Trophoblast cell (in vitro differentiated cells and primary cell): ENCODE results near the gene CEP89.
"Not testable (repeated sequence)": the region's sequence is repeated elsewhere in the genome, so short reads cannot be mapped to it uniquely, and the experiment has no call there.

Experiments
- DNase-seq, 2 donors: peaks; one replicate each; pipeline ENCODE4 v3.0.0-alpha.2; 2016
- H2AFZ ChIP-seq: 2 replicates; pipeline ENCODE4 v1.6.1; 2013; ENCODE audit warnings: low read length, moderate library complexity, mild to moderate bottlenecking; ENCODE audit not compliant: insufficient read depth, poor library complexity
- H2AK5ac ChIP-seq: 2 replicates; pipeline ENCODE4 v1.6.1; 2013; ENCODE audit warnings: mild to moderate bottlenecking, low read length
- H2BK120ac ChIP-seq: 2 replicates; pipeline ENCODE4 v1.6.1; 2013; ENCODE audit warnings: low read length, mild to moderate bottlenecking, moderate library complexity; ENCODE audit not compliant: insufficient read depth, poor library complexity
- H2BK12ac ChIP-seq: 2 replicates; pipeline ENCODE4 v1.6.1; 2013; ENCODE audit warnings: mild to moderate bottlenecking, low read length, moderate library complexity
- H2BK5ac ChIP-seq: 2 replicates; pipeline ENCODE4 v1.6.1; 2013; ENCODE audit warnings: low read length, low read depth, moderate library complexity, mild to moderate bottlenecking; ENCODE audit not compliant: poor library complexity
- H3K14ac ChIP-seq: 2 replicates; pipeline ENCODE4 v1.6.1; 2013; ENCODE audit warnings: mild to moderate bottlenecking, low read length
- H3K18ac ChIP-seq: 2 replicates; pipeline ENCODE4 v1.6.1; 2013; ENCODE audit warnings: mild to moderate bottlenecking, low read length
- H3K23ac ChIP-seq: 2 replicates; pipeline ENCODE4 v1.6.1; 2013; ENCODE audit warnings: low read length
- H3K27ac ChIP-seq: 2 replicates; pipeline ENCODE4 v1.5.1; 2013; ENCODE audit warnings: low read depth, mild to moderate bottlenecking, inconsistent platforms, low read length, moderate library complexity
- H3K27me3 ChIP-seq: 2 replicates; pipeline ENCODE4 v1.6.1; 2013; ENCODE audit warnings: inconsistent platforms, mild to moderate bottlenecking, low read length, moderate library complexity; ENCODE audit not compliant: insufficient read depth
- H3K36me3 ChIP-seq, 2 experiments: 1 replicate in 1 of 2; 2 replicates in 1 of 2; pipeline ENCODE4 v1.6.1; 2013; ENCODE audit warnings: low read length in 2 of 2, mild to moderate bottlenecking in 2 of 2, moderate library complexity in 1 of 2; ENCODE audit not compliant: insufficient read depth in 2 of 2, control insufficient read depth in 1 of 2
- H3K4ac ChIP-seq: 2 replicates; pipeline ENCODE4 v1.6.1; 2013; ENCODE audit warnings: low read depth, mild to moderate bottlenecking, low read length, moderate library complexity
- H3K4me1 ChIP-seq, 2 experiments: 1 replicate in 1 of 2; 2 replicates in 1 of 2; pipeline ENCODE4 v1.6.1; 2013; ENCODE audit warnings: low read length in 2 of 2, mild to moderate bottlenecking in 2 of 2, moderate library complexity in 1 of 2; ENCODE audit not compliant: insufficient read depth in 2 of 2, control insufficient read depth in 1 of 2
- H3K4me2 ChIP-seq: 2 replicates; pipeline ENCODE4 v1.6.1; 2013; ENCODE audit warnings: inconsistent platforms, mild to moderate bottlenecking, low read length, moderate library complexity
- H3K4me3 ChIP-seq: 2 replicates; pipeline ENCODE4 v1.5.1; 2013; ENCODE audit warnings: mild to moderate bottlenecking, low read depth, low read length, inconsistent platforms
- H3K79me1 ChIP-seq: one replicate; pipeline ENCODE4 v1.6.1; 2013; ENCODE audit warnings: low read length
- H3K79me2 ChIP-seq: 2 replicates; pipeline ENCODE4 v1.6.1; 2013; ENCODE audit warnings: low read length, mild to moderate bottlenecking; ENCODE audit not compliant: control insufficient read depth, insufficient read depth, poor library complexity
- H3K9ac ChIP-seq: 2 replicates; pipeline ENCODE4 v1.6.1; 2013; ENCODE audit warnings: mild to moderate bottlenecking, low read length
- H3K9me3 ChIP-seq: 2 replicates; pipeline ENCODE4 v1.6.1; 2013; ENCODE audit warnings: low read depth, mild to moderate bottlenecking, control low read depth, inconsistent platforms, low read length; ENCODE audit not compliant: insufficient read depth
- H4K12ac ChIP-seq: 2 replicates; pipeline ENCODE4 v1.6.1; 2013; ENCODE audit warnings: low read depth, mild to moderate bottlenecking, low read length, moderate library complexity
- H4K8ac ChIP-seq: 2 replicates; pipeline ENCODE4 v1.6.1; 2013; ENCODE audit warnings: low read depth, mild to moderate bottlenecking, low read length, moderate library complexity
- H4K91ac ChIP-seq: one replicate; pipeline ENCODE4 v1.6.1; 2013; ENCODE audit warnings: low read depth, mild to moderate bottlenecking, low read length, moderate library complexity
- WGBS: extraction: QIAGEN DNeasy Blood & Tissue Kit; methylation state at CpG from one replicate; pipeline ENCODE4 v1.1.7; 2013; ENCODE audit warnings: missing lambda C conversion rate; ENCODE audit not compliant: insufficient read length, insufficient coverage; ENCODE audit errors: extremely low coverage; 5-methylcytosine and 5-hydroxymethylcytosine counted together

CEP89 gene

DNA sequence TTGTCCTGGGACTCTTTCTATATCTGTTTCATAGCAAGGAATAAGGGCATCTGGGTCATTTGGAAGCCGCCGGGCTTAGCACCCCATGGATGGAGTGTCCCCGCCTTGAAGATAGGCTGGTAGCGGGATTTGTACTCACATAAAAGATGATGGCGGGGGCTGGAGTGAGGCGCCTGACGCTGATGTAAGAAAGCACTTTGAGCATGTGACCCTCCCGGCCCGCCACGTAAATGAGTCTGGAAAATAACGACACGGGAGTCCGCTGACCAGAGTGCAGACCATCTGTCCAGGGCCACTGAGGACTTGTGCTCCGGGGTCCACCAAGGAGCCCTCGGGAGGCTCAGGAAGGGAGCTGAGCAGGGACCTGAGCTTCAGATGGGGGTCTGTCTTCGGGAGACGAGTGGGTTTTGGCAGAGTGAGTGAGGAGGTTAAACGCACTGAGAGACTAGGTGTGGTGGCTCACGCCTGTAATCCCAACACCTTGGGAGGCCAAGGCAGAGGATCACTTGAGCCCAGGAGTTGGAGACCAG is 128.0 kb downstream of the CEP89 start:
- no peak overlapping the region for H4K12ac ChIP-seq

DNA sequence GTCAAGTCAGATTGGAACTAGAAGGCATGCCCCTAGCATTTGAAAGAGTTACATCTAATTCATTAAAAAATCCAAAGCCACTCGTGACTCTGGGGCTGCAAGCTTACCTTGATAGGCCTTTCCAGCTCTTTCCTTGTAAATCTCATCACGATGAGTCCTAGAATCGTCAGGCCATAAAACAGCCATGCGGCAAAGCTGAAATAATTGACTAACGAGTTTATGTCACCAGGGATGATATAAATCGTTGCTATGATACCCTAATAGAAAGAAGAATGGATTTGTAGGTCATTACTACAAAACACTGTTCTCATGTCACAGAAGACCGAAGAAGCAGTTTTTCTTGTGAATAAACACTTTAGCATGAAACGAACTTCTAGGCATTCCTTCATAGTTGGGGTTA is 129.7 kb downstream of the CEP89 start:
- H2AK5ac ChIP-seq: no peak overlapping the region
- no peak overlapping the region for H2AFZ ChIP-seq
- no peak overlapping the region for H3K4me3 ChIP-seq
- no peak overlapping the region for H4K12ac ChIP-seq
- no peak overlapping the region for H2BK12ac ChIP-seq
- no peaks in the 10 kb centered on the region for H3K79me2 ChIP-seq
- no peak overlapping the region for H2BK5ac ChIP-seq
- no peaks in the 10 kb centered on the region for H3K4me1 ChIP-seq
- no peak overlapping the region for H3K4ac ChIP-seq
- no peaks in the 10 kb centered on the region for H3K9me3 ChIP-seq
- no peak overlapping the region for H4K91ac ChIP-seq
- no CpG with 5 or more reads among the region's 8 CpGs for WGBS
- H3K36me3 ChIP-seq: no peaks in the 10 kb centered on the region
- no peak overlapping the region for H3K4me2 ChIP-seq
- H3K27ac ChIP-seq: no peak overlapping the region
- H3K18ac ChIP-seq: no peak overlapping the region
- no peak overlapping the region for H4K8ac ChIP-seq
- no peaks in the 10 kb centered on the region for H3K27me3 ChIP-seq
- no peak overlapping the region for H3K14ac ChIP-seq
- no peak for DNase-seq
- no peak overlapping the region for H3K9ac ChIP-seq
- no peak overlapping the region for H3K23ac ChIP-seq
- no peaks in the 10 kb centered on the region for H3K79me1 ChIP-seq
- no peak overlapping the region for H2BK120ac ChIP-seq

More for the DNA sequence above, 128.0 kb downstream of the CEP89 start:
- Histone ChIP-seq H3K27ac (no peak overlapping the region), H2BK5ac (no peak overlapping the region), H3K14ac (no peak overlapping the region), H2BK120ac (no peak overlapping the region), H3K79me2 (no peaks in the 10 kb centered on the region), H3K4me1 (no peaks in the 10 kb centered on the region), H4K91ac (no peak overlapping the region), H3K9ac (no peak overlapping the region), H3K79me1 (no peaks in the 10 kb centered on the region), H3K23ac (no peak overlapping the region), H2AFZ (no peak overlapping the region), H3K18ac (no peak overlapping the region), H2AK5ac (no peak overlapping the region), H2BK12ac (no peak overlapping the region), H3K27me3 (no peaks in the 10 kb centered on the region), H3K4me2 (no peak overlapping the region), H3K4ac (no peak overlapping the region), H4K8ac (no peak overlapping the region), H3K36me3 (no peaks in the 10 kb centered on the region), H3K4me3 (no peak overlapping the region), H3K9me3 (no peaks in the 10 kb centered on the region)
- DNase-seq: no peak
- no CpG with 5 or more reads among the region's 19 CpGs for WGBS

DNA sequence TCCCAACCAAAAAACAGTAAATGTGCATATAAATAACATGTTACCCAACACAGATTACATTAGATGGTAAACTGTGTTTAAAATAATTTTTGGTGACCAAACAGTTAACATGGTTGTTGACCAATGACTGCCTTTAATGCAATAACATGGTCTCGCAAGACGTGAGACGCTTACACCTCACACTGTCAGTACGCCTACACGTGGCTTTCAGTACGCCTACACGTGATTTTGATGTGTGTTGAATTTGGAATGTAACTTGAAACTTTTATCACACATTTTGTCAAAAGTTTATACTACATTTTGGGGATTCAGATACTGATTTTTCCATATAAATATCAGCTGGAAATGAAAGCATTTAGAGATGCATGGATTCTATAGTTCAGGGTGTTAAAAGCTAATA is 134.2 kb downstream of the CEP89 start:
- no CpG with 5 or more reads among the region's 7 CpGs for WGBS

DNA sequence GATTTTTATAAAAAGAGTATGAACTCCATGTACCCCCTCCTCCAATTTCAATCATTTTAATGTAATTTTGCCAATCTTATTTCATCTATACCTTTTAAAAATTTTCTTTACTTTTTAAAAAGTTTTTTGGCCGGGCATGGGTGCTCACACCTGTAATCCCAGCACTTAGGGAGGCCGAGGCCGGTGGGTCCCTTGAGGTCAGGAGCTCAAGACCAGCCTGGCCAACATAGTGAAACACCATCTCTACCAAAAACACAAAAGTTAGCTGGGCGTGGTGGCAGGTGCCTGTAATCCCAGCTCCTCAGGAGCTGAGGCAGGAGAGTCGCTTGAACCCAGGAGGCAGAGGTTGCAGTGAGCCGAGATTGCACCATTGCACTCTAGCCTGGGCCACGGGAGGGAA is 138.4 kb downstream of the CEP89 start:
- H3K14ac ChIP-seq, H3K18ac ChIP-seq, H3K9me3 ChIP-seq, H3K79me1 ChIP-seq, H2BK12ac ChIP-seq, H4K8ac ChIP-seq, H3K27ac ChIP-seq, H2BK120ac ChIP-seq, H3K4me2 ChIP-seq, H3K23ac ChIP-seq, H4K12ac ChIP-seq, H2BK5ac ChIP-seq, DNase-seq, H3K4me3 ChIP-seq, H3K27me3 ChIP-seq, H2AFZ ChIP-seq, H3K9ac ChIP-seq, H3K4ac ChIP-seq, H3K36me3 ChIP-seq, H2AK5ac ChIP-seq, H3K4me1 ChIP-seq, H4K91ac ChIP-seq, H3K79me2 ChIP-seq: not testable (repeated sequence)
- WGBS: no CpG with 5 or more reads among the region's 7 CpGs

More for the DNA sequence above, 134.2 kb downstream of the CEP89 start:
- Histone ChIP-seq H3K79me1 (no peaks in the 10 kb centered on the region), H2AFZ (no peak overlapping the region), H3K14ac (no peak overlapping the region), H3K36me3 (no peaks in the 10 kb centered on the region), H2BK5ac (no peak overlapping the region), H3K79me2 (no peaks in the 10 kb centered on the region), H2AK5ac (no peak overlapping the region), H3K27ac (no peak overlapping the region), H3K4me3 (no peak overlapping the region), H3K4ac (no peak overlapping the region), H4K91ac (no peak overlapping the region), H2BK12ac (no peak overlapping the region), H3K9ac (no peak overlapping the region), H3K4me1 (no peaks in the 10 kb centered on the region), H2BK120ac (no peak overlapping the region), H3K18ac (no peak overlapping the region), H3K23ac (no peak overlapping the region), H4K12ac (no peak overlapping the region), H3K4me2 (no peak overlapping the region), H3K27me3 (no peaks in the 10 kb centered on the region), H3K9me3 (no peaks in the 10 kb centered on the region), H4K8ac (no peak overlapping the region)
- DNase-seq: no peak
